Caco-2 (cell line): Measurements from ENCODE around the gene FHIT. TPM values are rescaled to one million over a fixed set of nuclear protein-coding genes. Genes with fewer than 3 reads are reported as not detected.

ENCODE experiments used
- BruUV-seq: library from RNA; stranded (reverse); fragments of 400-500 nt; replicated peaks from 2 replicates; lab custom pipeline; 2021; lab: Mats Ljungman, UMichigan
- CTCF ChIA-PET: fragments of 300-600 bp; sonication (Branson Sonifier 250); formaldehyde crosslinking; loops from one replicate; lab custom pipeline; 2022; ENCODE audit warnings: antibody characterized with exemption; lab: Charles Lee
- POLR2A ChIA-PET: fragments of 300-600 bp; sonication (Branson Sonifier 250); formaldehyde crosslinking; loops from one replicate; lab custom pipeline; 2022; ENCODE audit warnings: antibody characterized with exemption; lab: Charles Lee
- DNase-seq, 2 experiments: peaks; one replicate each; pipeline versions ENCODE4 v3.0.0 to v3.0.0-alpha.2; 2020 to 2022
- H3K27me3 ChIP-seq: replicated peaks from 2 replicates; pipeline ENCODE4 v1.6.0; 2011; ENCODE audit warnings: low read length; ENCODE audit not compliant: control insufficient read depth, insufficient read depth
- H3K36me3 ChIP-seq: 2 replicates; pipeline ENCODE4 v1.5.1; 2011; ENCODE audit warnings: low read length; ENCODE audit not compliant: control insufficient read depth, insufficient read depth
- H3K4me1 ChIP-seq: fragments of 250-450 bp; sonication (Bioruptor Pico); 2 replicates; pipeline ENCODE4 v1.5.1; 2020; ENCODE audit warnings: mild to moderate bottlenecking
- H3K4me3 ChIP-seq: 2 replicates; pipeline ENCODE4 v1.5.1; 2011; ENCODE audit warnings: low read depth, mild to moderate bottlenecking, control low read depth, low read length
- H3K9me3 ChIP-seq: fragments of 250-450 bp; sonication (Bioruptor Pico); 2 replicates; pipeline ENCODE4 v1.5.1; 2020; ENCODE audit warnings: mild to moderate bottlenecking, moderate library complexity
- H3K27ac Mint-ChIP-seq: one replicate; pipeline ENCODE4 v1.8.0; 2022; ENCODE audit warnings: mixed read lengths; ENCODE audit not compliant: unreplicated experiment
- H3K27me3 Mint-ChIP-seq: one replicate; pipeline ENCODE4 v1.8.0; 2022; ENCODE audit warnings: mixed read lengths; ENCODE audit not compliant: insufficient read depth, unreplicated experiment
- H3K36me3 Mint-ChIP-seq: one replicate; pipeline ENCODE4 v1.8.0; 2022; ENCODE audit warnings: mild to moderate bottlenecking, mixed read lengths; ENCODE audit not compliant: insufficient read depth, unreplicated experiment
- H3K4me1 Mint-ChIP-seq: one replicate; pipeline ENCODE4 v1.8.0; 2022; ENCODE audit warnings: low read depth, mixed read lengths; ENCODE audit not compliant: unreplicated experiment
- H3K4me3 Mint-ChIP-seq: one replicate; pipeline ENCODE4 v1.8.0; 2022; ENCODE audit warnings: mild to moderate bottlenecking, moderate library complexity, mixed read lengths; ENCODE audit not compliant: unreplicated experiment
- H3K9me3 Mint-ChIP-seq: one replicate; pipeline ENCODE4 v1.8.0; 2022; ENCODE audit warnings: mixed read lengths; ENCODE audit not compliant: unreplicated experiment
- intact Hi-C: fragments of 100-400 bp; cut with micrococcal nuclease; formaldehyde crosslinking; loops from one replicate; pipeline ENCODE4 v1.10.0; 2022; ENCODE audit not compliant: unreplicated experiment
- total RNA-seq: library from RNA; stranded (reverse); gene quantifications from 2 replicates; pipeline ENCODE4 v1.2.3, GENCODE V29; 2022
- TF ChIP-seq, protein P1 (sequence below), 2 experiments: fragments of 200-600 bp in 1 of 2; IDR thresholded peaks; 1 replicate in 1 of 2; 2 replicates in 1 of 2; pipeline versions ENCODE4 v1.5.1 to v1.8.0; 2011 to 2022; ENCODE audit warnings: antibody characterized with exemption in 1 of 2, control low read depth in 1 of 2, inconsistent platforms in 1 of 2, low read depth in 1 of 2, low read length in 1 of 2, mild to moderate bottlenecking in 1 of 2, moderate library complexity in 1 of 2; ENCODE audit not compliant: insufficient read depth in 1 of 2, severe bottlenecking in 1 of 2, unreplicated experiment in 1 of 2

Gene FHIT
- total RNA-seq, 1 experiment from 2014 or later = 8.3 TPM

DNA sequence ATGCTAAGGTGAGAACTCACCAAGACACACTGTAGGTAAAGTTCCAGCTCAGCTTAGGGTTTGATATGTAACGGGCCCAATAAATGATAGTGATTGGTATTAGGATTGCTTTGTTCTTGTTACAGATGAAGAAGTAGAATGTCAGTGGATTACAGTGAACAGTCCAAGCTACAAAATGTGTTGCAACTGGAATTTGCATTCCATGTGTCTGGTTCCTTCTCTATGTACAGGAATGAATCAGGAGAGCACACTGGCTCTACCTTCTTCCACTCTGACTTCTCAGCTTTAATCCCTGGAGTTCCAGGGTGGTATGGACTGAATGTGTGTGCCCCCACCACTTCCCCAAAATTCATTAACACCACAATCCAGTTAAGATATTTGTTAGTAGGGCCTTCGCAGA lies 1471.0 kb downstream of the FHIT start:
- Histone ChIP-seq H3K27me3 (no peaks in the 10 kb centered on the region), H3K9me3 (no peaks in the 10 kb centered on the region), H3K4me1 (no peaks in the 10 kb centered on the region), H3K4me3 (no peak overlapping the region), H3K36me3 (no peaks in the 10 kb centered on the region)
- DNase-seq = no peak
- TF ChIP-seq, protein P1, sequence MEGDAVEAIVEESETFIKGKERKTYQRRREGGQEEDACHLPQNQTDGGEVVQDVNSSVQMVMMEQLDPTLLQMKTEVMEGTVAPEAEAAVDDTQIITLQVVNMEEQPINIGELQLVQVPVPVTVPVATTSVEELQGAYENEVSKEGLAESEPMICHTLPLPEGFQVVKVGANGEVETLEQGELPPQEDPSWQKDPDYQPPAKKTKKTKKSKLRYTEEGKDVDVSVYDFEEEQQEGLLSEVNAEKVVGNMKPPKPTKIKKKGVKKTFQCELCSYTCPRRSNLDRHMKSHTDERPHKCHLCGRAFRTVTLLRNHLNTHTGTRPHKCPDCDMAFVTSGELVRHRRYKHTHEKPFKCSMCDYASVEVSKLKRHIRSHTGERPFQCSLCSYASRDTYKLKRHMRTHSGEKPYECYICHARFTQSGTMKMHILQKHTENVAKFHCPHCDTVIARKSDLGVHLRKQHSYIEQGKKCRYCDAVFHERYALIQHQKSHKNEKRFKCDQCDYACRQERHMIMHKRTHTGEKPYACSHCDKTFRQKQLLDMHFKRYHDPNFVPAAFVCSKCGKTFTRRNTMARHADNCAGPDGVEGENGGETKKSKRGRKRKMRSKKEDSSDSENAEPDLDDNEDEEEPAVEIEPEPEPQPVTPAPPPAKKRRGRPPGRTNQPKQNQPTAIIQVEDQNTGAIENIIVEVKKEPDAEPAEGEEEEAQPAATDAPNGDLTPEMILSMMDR (IDR thresholded peaks at IDR 0.05; ENCODE audit: insufficient read depth in 1 of 2, low read depth in 1 of 2, low read length in 1 of 2, severe bottlenecking in 1 of 2, unreplicated experiment in 1 of 2) = no peak
- no peak overlapping the region for H3K4me3 Mint-ChIP-seq
- no peaks in the 10 kb centered on the region for H3K36me3 Mint-ChIP-seq
- H3K9me3 Mint-ChIP-seq = no peaks in the 10 kb centered on the region
- CTCF ChIA-PET = no interaction called here
- no peaks in the 10 kb centered on the region for H3K4me1 Mint-ChIP-seq
- POLR2A ChIA-PET = no interaction called here
- H3K27me3 Mint-ChIP-seq = no peaks in the 10 kb centered on the region
- H3K27ac Mint-ChIP-seq = no peak overlapping the region
- intact Hi-C loops = no loop called here
- no TSS peak for BruUV-seq

DNA sequence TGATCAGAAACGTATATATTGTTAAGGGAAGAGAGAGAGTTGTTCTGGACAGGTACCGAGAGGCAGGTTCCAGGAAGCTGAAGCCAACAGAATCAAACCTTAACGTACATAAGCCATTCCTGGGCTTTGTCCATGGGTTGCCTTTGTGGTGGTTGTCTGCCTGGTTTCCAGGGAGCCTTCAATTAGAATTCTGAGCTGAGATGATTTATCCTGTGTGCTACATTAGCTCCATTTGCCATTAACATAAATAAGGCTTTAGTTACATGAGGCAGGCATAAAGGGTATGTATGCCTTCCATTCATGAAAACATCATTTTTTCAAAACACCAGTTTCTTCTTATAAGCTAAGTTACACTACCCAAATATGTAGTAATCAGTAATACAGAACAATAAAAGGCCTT lies 1472.0 kb downstream of the FHIT start:
- ChIA-PET POLR2A (no interaction called here), CTCF (no interaction called here)
- H3K4me3 Mint-ChIP-seq = no peak overlapping the region
- no peaks in the 10 kb centered on the region for H3K36me3 Mint-ChIP-seq
- no peaks in the 10 kb centered on the region for H3K36me3 ChIP-seq
- no TSS peak for BruUV-seq
- H3K9me3 ChIP-seq = no peaks in the 10 kb centered on the region
- H3K9me3 Mint-ChIP-seq = no peaks in the 10 kb centered on the region
- H3K4me3 ChIP-seq = no peak overlapping the region
- H3K27me3 Mint-ChIP-seq = no peaks in the 10 kb centered on the region
- no peak overlapping the region for H3K27ac Mint-ChIP-seq
- no peaks in the 10 kb centered on the region for H3K4me1 Mint-ChIP-seq
- no peaks in the 10 kb centered on the region for H3K27me3 ChIP-seq
- TF ChIP-seq, protein P1 (IDR thresholded peaks at IDR 0.05; ENCODE audit: insufficient read depth in 1 of 2, low read depth in 1 of 2, low read length in 1 of 2, severe bottlenecking in 1 of 2, unreplicated experiment in 1 of 2) = no peak
- no peaks in the 10 kb centered on the region for H3K4me1 ChIP-seq
- DNase-seq = no peak
- intact Hi-C loops = no loop called here

DNA sequence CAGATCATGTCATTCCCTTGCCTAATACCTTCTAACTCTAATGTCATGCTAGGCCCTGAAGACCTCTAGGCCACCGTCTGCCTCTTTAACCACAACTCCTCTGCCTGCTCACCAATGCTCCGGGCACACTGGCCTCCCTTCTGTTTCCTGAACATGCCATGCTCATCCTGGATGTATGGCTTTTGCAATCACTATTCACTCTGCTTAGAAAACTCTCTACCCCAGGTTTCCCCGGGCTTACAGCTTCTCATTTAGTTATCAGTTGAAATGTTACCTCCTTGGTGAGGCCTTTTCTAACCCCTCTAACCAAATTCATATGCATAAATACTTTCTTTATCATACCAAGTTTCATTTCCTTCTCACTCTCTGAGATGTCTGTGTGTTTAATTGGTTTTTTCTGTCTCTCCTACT lies 1473.6 kb downstream of the FHIT start:
- Mint-ChIP-seq H3K9me3 (no peaks in the 10 kb centered on the region), H3K4me3 (no peak overlapping the region), H3K36me3 (no peaks in the 10 kb centered on the region), H3K27ac (no peak overlapping the region), H3K27me3 (no peaks in the 10 kb centered on the region), H3K4me1 (no peaks in the 10 kb centered on the region)
- POLR2A ChIA-PET = no interaction called here
- intact Hi-C loops = no loop called here
- no TSS peak for BruUV-seq
- H3K36me3 ChIP-seq = no peaks in the 10 kb centered on the region
- H3K9me3 ChIP-seq = no peaks in the 10 kb centered on the region
- no peaks in the 10 kb centered on the region for H3K4me1 ChIP-seq
- no peak for DNase-seq
- TF ChIP-seq, protein P1 (IDR thresholded peaks at IDR 0.05; ENCODE audit: insufficient read depth in 1 of 2, low read depth in 1 of 2, low read length in 1 of 2, severe bottlenecking in 1 of 2, unreplicated experiment in 1 of 2) = no peak
- CTCF ChIA-PET = no interaction called here
- no peaks in the 10 kb centered on the region for H3K27me3 ChIP-seq
- H3K4me3 ChIP-seq = no peak overlapping the region
